Ectodermal cell (in vitro differentiated cells): ENCODE measurements around the gene TRABD2B.

Experiments
- H3K27ac ChIP-seq: 2 replicates; pipeline ENCODE4 v1.7.0; 2013; ENCODE audit warnings: mild to moderate bottlenecking, low read depth, low read length; ENCODE audit not compliant: insufficient read depth, poor library complexity, severe bottlenecking
- H3K27me3 ChIP-seq: 2 replicates; pipeline ENCODE4 v1.7.0; 2013; ENCODE audit warnings: mild to moderate bottlenecking, low read length; ENCODE audit not compliant: insufficient read depth, control insufficient read depth, poor library complexity, severe bottlenecking
- H3K36me3 ChIP-seq: one replicate; pipeline ENCODE4 v1.7.0; 2013; ENCODE audit warnings: low read length; ENCODE audit not compliant: control insufficient read depth, insufficient read depth
- H3K4me1 ChIP-seq: one replicate; pipeline ENCODE4 v1.7.0; 2013; ENCODE audit warnings: low read length; ENCODE audit not compliant: control insufficient read depth, insufficient read depth
- H3K4me3 ChIP-seq: 2 replicates; pipeline ENCODE4 v1.7.0; 2013; ENCODE audit warnings: low read depth, low read length, control low read depth; ENCODE audit not compliant: insufficient read depth
- H3K9me3 ChIP-seq: 2 replicates; pipeline ENCODE4 v1.7.0; 2013; ENCODE audit warnings: mild to moderate bottlenecking, low read length, moderate library complexity; ENCODE audit not compliant: control insufficient read depth
- WGBS, 2 experiments: methylation state at CpG; one replicate each; pipeline ENCODE4 v1.1.7; 2013; ENCODE audit warnings: missing lambda C conversion rate in 2 of 2; 5-methylcytosine and 5-hydroxymethylcytosine counted together

TRABD2B gene

GRCh38 chr1:47937586-47938254 lies 59.5 kb downstream of the TRABD2B start:
- WGBS, 2 experiments = 94 to 97% methylated on average over 5 of the region's 5 CpGs
- Histone ChIP-seq H3K4me1 (peaks cover 14% of the 10 kb centered on the region), H3K9me3 (no peaks in the 10 kb centered on the region)

GRCh38 chr1:47936916-47937551 lies 60.2 kb downstream of the TRABD2B start:
- H3K27ac ChIP-seq = no peak overlapping the region
- H3K27me3 ChIP-seq = no peaks in the 10 kb centered on the region
- H3K36me3 ChIP-seq = no peaks in the 10 kb centered on the region
- H3K4me3 ChIP-seq = no peak overlapping the region
- peaks cover 14% of the 10 kb centered on the region for H3K4me1 ChIP-seq
- no peaks in the 10 kb centered on the region for H3K9me3 ChIP-seq
- 92 to 95% methylated on average over 1 of the region's 1 CpG for WGBS, 2 experiments

More at GRCh38 chr1:47937586-47938254, 59.5 kb downstream of the TRABD2B start:
- Histone ChIP-seq H3K27ac (no peak overlapping the region), H3K27me3 (no peaks in the 10 kb centered on the region), H3K4me3 (no peak overlapping the region), H3K36me3 (no peaks in the 10 kb centered on the region)

GRCh38 chr1:47935856-47936255 lies 61.3 kb downstream of the TRABD2B start:
- Histone ChIP-seq H3K4me1 (peaks cover 14% of the 10 kb centered on the region), H3K27me3 (no peaks in the 10 kb centered on the region), H3K27ac (no peak overlapping the region), H3K36me3 (no peaks in the 10 kb centered on the region), H3K9me3 (no peaks in the 10 kb centered on the region), H3K4me3 (no peak overlapping the region)
- 93 to 100% methylated on average over 1 of the region's 1 CpG for WGBS, 2 experiments

GRCh38 chr1:47935163-47935562 lies 62.0 kb downstream of the TRABD2B start:
- no peaks in the 10 kb centered on the region for H3K27me3 ChIP-seq
- no peak overlapping the region for H3K27ac ChIP-seq
- H3K9me3 ChIP-seq = no peaks in the 10 kb centered on the region
- H3K36me3 ChIP-seq = no peaks in the 10 kb centered on the region
- WGBS, 2 experiments = 72% methylated on average over 4 of the region's 4 CpGs
- H3K4me3 ChIP-seq = no peak overlapping the region
- peaks cover 14% of the 10 kb centered on the region for H3K4me1 ChIP-seq

- H3K27ac ChIP-seq = no peak overlapping the region
- 71 to 73% methylated on average over 9 of the region's 9 CpGs for WGBS, 2 experiments
Measured at GRCh38 chr1:47934243-47934805, 62.9 kb downstream of the TRABD2B start.

GRCh38 chr1:47932743-47933142 lies 64.4 kb downstream of the TRABD2B start:
- Histone ChIP-seq H3K27me3 (no peaks in the 10 kb centered on the region), H3K27ac (no peak overlapping the region), H3K4me3 (no peak overlapping the region), H3K9me3 (no peaks in the 10 kb centered on the region), H3K36me3 (no peaks in the 10 kb centered on the region), H3K4me1 (peaks cover 14% of the 10 kb centered on the region)
- 77 to 79% methylated on average over 6 of the region's 6 CpGs for WGBS, 2 experiments

More at GRCh38 chr1:47934243-47934805, 62.9 kb downstream of the TRABD2B start:
- H3K9me3 ChIP-seq = no peaks in the 10 kb centered on the region
- no peaks in the 10 kb centered on the region for H3K36me3 ChIP-seq
- peaks cover 14% of the 10 kb centered on the region for H3K4me1 ChIP-seq
- no peaks in the 10 kb centered on the region for H3K27me3 ChIP-seq
- H3K4me3 ChIP-seq = no peak overlapping the region

- WGBS, 2 experiments = 85 to 90% methylated on average over 5 of the region's 5 CpGs
- H3K27ac ChIP-seq = no peak overlapping the region
Measured at GRCh38 chr1:47931395-47931794, 65.8 kb downstream of the TRABD2B start.

GRCh38 chr1:47930210-47930840 lies 66.9 kb downstream of the TRABD2B start:
- no peaks in the 10 kb centered on the region for H3K27me3 ChIP-seq
- H3K27ac ChIP-seq = no peak overlapping the region
- H3K9me3 ChIP-seq = no peaks in the 10 kb centered on the region
- 88 to 90% methylated on average over 7 of the region's 7 CpGs for WGBS, 2 experiments
- H3K36me3 ChIP-seq = no peaks in the 10 kb centered on the region
- H3K4me1 ChIP-seq = peaks cover 13% of the 10 kb centered on the region
- no peak overlapping the region for H3K4me3 ChIP-seq

More at GRCh38 chr1:47931395-47931794, 65.8 kb downstream of the TRABD2B start:
- no peaks in the 10 kb centered on the region for H3K36me3 ChIP-seq
- no peaks in the 10 kb centered on the region for H3K27me3 ChIP-seq
- H3K4me3 ChIP-seq = no peak overlapping the region
- no peaks in the 10 kb centered on the region for H3K9me3 ChIP-seq
- peaks cover 14% of the 10 kb centered on the region for H3K4me1 ChIP-seq

GRCh38 chr1:47927165-47927564 lies 70.0 kb downstream of the TRABD2B start:
- H3K4me3 ChIP-seq = no peak overlapping the region
- no peaks in the 10 kb centered on the region for H3K36me3 ChIP-seq
- no peak overlapping the region for H3K27ac ChIP-seq
- WGBS, 2 experiments = 92% methylated on average over 6 of the region's 6 CpGs
- H3K4me1 ChIP-seq = peaks cover 6% of the 10 kb centered on the region
- H3K27me3 ChIP-seq = no peaks in the 10 kb centered on the region
- no peaks in the 10 kb centered on the region for H3K9me3 ChIP-seq

GRCh38 chr1:47926461-47926999 lies 70.7 kb downstream of the TRABD2B start:
- 50% methylated on average over 2 of the region's 2 CpGs for WGBS, 2 experiments
- H3K4me1 ChIP-seq = peaks cover 6% of the 10 kb centered on the region
- H3K27ac ChIP-seq = no peak overlapping the region
- no peaks in the 10 kb centered on the region for H3K36me3 ChIP-seq
- no peaks in the 10 kb centered on the region for H3K27me3 ChIP-seq
- no peak overlapping the region for H3K4me3 ChIP-seq
- no peaks in the 10 kb centered on the region for H3K9me3 ChIP-seq
